ENCODE results near the gene LAG3.
A peak's percentile ranks its signal among the peaks of the same experiment; 100 is the strongest.

The LAG3 gene

DNA sequence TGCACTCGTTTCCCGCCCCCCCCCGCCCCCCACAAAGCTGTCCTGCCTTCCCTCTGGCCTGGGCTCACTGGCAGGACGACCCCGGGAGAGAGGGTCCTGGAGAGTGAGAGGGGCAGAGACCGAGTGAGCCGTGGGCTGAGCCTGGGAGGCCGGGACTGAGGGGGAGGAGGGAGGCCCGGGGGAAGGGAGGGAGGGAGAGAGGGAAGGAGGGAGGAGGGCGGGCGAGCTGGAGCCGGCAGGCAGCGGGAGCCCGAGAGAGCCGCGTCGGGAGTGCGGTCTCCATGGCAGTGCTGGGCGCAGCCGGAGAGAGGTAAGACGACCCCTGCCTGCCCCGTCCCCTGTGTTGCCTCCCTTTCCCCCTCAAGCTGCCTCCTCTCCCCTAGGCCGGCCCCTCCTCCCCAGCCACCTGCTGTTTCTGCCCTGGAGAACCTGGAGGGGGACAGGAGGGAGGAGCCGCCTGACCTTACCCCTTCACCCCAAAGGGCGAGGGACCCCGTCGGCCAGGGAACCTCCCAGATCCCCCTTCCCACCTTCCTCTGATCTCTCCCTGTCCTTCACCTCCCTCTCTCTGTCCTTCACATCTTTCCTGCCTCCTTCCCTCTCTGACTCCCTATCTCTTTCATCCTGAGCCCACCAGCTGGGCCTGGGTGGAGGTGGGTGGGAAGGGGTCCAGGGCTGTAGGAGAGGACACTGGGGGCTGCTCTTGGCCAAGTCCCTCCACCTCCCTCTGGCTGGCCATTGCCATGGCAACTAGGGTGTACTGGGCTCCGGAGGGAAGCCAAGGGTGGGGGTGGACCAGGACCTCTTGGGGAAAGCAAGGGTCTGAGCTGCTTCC lies 49.5 kb downstream of the LAG3 start, which contains the start of gene GPR162:
GPR162 (plus strand) TSS at position 231 of the 835 bp plus-strand sequence. CDS start 2,078 bp downstream, outside the sequence.
- no peak for DNase-seq (ENCODE audit: low read depth, low spot score)
- ChIA-PET CTCF (interaction anchor here (0.7 to 17.9 kb wide), 10 partner anchors 11 to 201 kb away, joined by 3 to 316 read pairs (median 12); partner anchors contain the start of genes CDCA3, GNB3, MLF2 and PTMS), POLR2A (interaction anchor here (0.8 to 1.5 kb wide), 6 partner anchors 9 to 131 kb away, joined by 3 to 14 read pairs (median 4); partner anchors contain the start of genes COPS7A, MLF2 and PTMS)
- peak within 1 kb of the TSS; percentile 62 for H3K4me3 ChIP-seq (ENCODE audit: low read depth, low read length)
- TF ChIP-seq CTCF (IDR thresholded peaks at IDR 0.05; ENCODE audit: insufficient read depth, low read length, missing control alignments) = no peak

DNA sequence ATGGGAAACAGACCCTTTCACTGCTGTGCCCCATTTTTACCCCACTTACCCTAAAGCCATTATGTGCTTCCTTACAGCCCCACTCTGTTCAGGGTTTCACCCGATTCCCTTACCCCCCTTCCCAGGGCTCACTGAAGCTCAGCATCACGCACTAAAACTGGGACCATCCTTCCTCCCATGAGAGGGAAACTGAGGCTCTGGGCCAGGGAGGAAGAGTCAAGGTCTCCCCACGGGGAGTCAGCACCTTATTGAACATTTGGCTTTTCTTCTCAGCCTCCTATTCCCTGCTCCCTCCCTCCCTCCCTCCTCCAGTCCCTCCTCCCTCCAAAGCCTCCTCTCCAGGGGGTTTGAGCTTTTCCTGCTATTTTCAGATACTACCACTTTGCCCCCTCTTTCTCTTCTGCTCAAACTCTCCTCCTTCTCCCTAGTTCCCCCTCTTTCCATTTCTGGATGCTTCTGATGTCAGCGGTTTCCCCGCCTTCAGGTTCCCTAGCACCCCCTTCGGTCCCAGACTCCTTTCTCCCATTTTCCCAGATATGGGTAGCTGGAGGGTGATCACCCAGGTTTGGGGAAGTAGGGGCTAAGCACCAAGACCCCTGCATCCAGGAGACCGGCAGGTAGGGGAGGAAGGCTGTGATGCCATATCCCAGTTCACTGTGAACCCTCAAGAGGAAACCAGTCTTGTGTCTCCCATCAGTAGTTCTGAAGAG lies 50.3 kb downstream of the LAG3 start:
- ChIA-PET POLR2A (interaction anchor here (0.8 to 1.5 kb wide), 3 partner anchors 56 to 70 kb away, joined by 3 to 14 read pairs (median 4); partner anchors contain the start of genes MLF2 and PTMS), CTCF (interaction anchor here (1.2 to 17.9 kb wide), 9 partner anchors 11 to 202 kb away, joined by 3 to 316 read pairs (median 51); partner anchors contain the start of genes CDCA3, GNB3, MLF2 and PTMS)
- no peak for TF ChIP-seq CTCF (IDR thresholded peaks at IDR 0.05; ENCODE audit: insufficient read depth, low read length, missing control alignments)
- DNase-seq (ENCODE audit: low read depth, low spot score) = no peak
- H3K4me3 ChIP-seq (ENCODE audit: low read depth, low read length) = peak overlapping the region; percentile 62

DNA sequence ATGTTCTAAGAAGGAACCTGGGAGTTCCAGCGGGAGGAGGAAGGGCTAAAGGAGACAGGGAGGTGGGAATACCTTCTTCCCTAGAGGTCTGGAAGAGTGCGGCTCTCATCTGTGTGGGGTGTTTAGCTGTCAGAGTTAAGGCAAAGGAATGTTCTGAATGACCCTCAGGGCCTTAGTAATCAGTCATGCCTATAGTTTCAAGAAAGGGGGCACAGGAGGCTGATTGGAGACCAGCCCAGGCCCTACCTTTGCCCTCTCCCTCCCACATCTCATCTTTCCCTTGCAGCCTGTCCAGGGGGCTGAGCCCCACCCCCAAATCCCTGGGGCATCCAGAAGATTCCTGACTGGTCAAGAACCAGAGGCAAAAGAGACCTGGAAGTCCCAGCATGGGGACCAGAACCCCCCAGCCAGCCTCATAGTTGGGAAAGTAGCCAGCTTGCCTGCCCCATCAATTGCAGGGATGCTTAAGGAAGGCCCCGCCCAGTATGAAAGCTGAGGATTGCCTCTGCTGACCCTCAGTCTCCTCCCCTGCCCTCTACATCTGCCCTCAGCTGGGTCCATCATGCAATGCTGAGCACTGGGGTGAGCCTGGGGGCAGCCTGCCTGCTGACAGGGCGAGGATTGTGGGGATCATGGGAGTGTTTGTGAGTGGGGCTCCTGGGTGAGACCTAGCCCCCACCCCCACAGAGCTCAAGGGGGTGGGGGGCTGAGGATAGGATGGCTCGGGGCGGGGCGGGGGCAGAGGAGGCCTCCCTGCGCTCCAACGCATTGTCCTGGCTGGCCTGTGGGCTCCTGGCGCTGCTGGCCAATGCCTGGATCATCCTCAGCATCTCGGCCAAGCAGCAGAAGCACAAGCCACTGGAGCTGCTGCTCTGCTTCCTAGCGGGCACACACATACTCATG lies 51.1 kb downstream of the LAG3 start:
- H3K4me3 ChIP-seq (ENCODE audit: low read depth, low read length) = no peak overlapping the region
- ChIA-PET POLR2A (interaction anchor here (1.3 to 2.0 kb wide), 2 partner anchors 57 to 71 kb away, joined by 3 to 10 read pairs; partner anchors contain the start of genes MLF2 and PTMS), CTCF (interaction anchor here (1.1 to 17.9 kb wide), 14 partner anchors 11 to 204 kb away, joined by 3 to 316 read pairs (median 37); partner anchors contain the start of genes CDCA3, GNB3, MLF2 and PTMS)
- no peak for TF ChIP-seq CTCF (IDR thresholded peaks at IDR 0.05; ENCODE audit: insufficient read depth, low read length, missing control alignments)
- DNase-seq (ENCODE audit: low read depth, low spot score) = no peak

DNA sequence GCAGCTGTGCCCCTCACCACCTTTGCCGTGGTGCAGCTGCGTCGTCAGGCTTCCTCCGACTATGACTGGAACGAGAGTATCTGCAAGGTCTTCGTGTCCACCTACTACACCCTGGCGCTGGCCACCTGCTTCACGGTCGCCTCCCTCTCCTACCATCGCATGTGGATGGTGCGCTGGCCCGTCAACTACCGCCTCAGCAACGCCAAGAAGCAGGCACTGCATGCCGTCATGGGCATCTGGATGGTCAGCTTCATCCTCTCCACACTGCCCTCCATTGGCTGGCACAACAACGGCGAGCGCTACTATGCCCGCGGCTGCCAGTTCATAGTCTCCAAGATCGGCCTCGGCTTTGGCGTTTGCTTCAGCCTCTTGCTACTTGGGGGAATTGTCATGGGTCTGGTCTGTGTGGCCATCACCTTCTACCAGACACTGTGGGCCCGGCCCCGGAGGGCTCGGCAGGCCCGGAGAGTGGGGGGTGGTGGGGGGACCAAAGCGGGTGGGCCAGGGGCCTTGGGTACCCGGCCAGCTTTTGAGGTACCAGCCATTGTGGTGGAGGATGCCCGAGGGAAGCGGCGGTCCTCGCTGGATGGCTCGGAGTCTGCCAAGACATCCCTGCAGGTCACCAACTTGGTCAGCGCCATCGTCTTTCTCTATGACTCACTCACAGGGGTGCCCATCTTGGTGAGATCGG lies 51.9 kb downstream of the LAG3 start:
- POLR2A ChIA-PET = interaction anchor here (1.3 to 2.0 kb wide), 2 partner anchors 58 to 71 kb away, joined by 3 to 10 read pairs; partner anchors contain the start of genes MLF2 and PTMS
- no peak overlapping the region for H3K4me3 ChIP-seq (ENCODE audit: low read depth, low read length)
- CTCF ChIA-PET = interaction anchor here (1.0 to 17.9 kb wide), 23 partner anchors 10 to 274 kb away, joined by 3 to 316 read pairs (median 6); partner anchors contain the start of genes CDCA3, GNB3, MLF2 and PTMS

More for the DNA sequence above, 51.9 kb downstream of the LAG3 start:
- no peak for DNase-seq (ENCODE audit: low read depth, low spot score)
- TF ChIP-seq CTCF (IDR thresholded peaks at IDR 0.05; ENCODE audit: insufficient read depth, low read length, missing control alignments) = no peak
